ENCODE data around the gene CLIP4. TPM values are rescaled to one million over a fixed set of nuclear protein-coding genes. Genes with fewer than 3 reads are reported as not detected.

The CLIP4 gene
- 10 to 100 TPM; 24.1 to 48.7 (median 40.1) TPM for total RNA-seq

- no peaks in the 10 kb centered on the region for H3K36me3 ChIP-seq
- peak; percentile 40 to 71 for DNase-seq
- no peaks in the 10 kb centered on the region for H3K27me3 ChIP-seq
- H3K4me1 ChIP-seq = no peaks in the 10 kb centered on the region
- H3K9me3 ChIP-seq = no peaks in the 10 kb centered on the region
- peak within 1 kb of the TSS; percentile 60 to 65 for H3K4me3 ChIP-seq
- peak within 1 kb of the TSS; percentile 87 for H3K27ac ChIP-seq
- TF ChIP-seq CTCF (IDR thresholded peaks at IDR 0.05) (no peak), POLR2A (IDR thresholded peaks at IDR 0.05) (peak; percentile 8 to 61)
- intact Hi-C loops (cut with DNase I; ENCODE audit: low total_unique reads) = no loop called here
Observed at GRCh38 chr2:29114946-29115609, at the start of gene CLIP4. Gene CLIP4, plus strand, starts transcription at chr2:29115415. Its CDS starts 5,974 bp downstream, at chr2:29121389.

- no peak overlapping the region for H3K27ac ChIP-seq
- DNase-seq = no peak
Observed at GRCh38 chr2:29066271-29066860, 48.8 kb upstream of the CLIP4 start.

GRCh38 chr2:29066997-29067605, 48.1 kb upstream of the CLIP4 start:
- H3K36me3 ChIP-seq = no peaks in the 10 kb centered on the region
- no peaks in the 10 kb centered on the region for H3K4me1 ChIP-seq
- no peak overlapping the region for H3K4me3 ChIP-seq
- intact Hi-C loops (cut with DNase I; ENCODE audit: low total_unique reads) = no loop called here
- no peak overlapping the region for H3K27ac ChIP-seq
- TF ChIP-seq CTCF (IDR thresholded peaks at IDR 0.05) (no peak), POLR2A (IDR thresholded peaks at IDR 0.05) (no peak)
- DNase-seq = no peak
- no peaks in the 10 kb centered on the region for H3K27me3 ChIP-seq
- no peaks in the 10 kb centered on the region for H3K9me3 ChIP-seq

More at GRCh38 chr2:29066271-29066860, 48.8 kb upstream of the CLIP4 start:
- H3K4me3 ChIP-seq = no peak overlapping the region
- H3K4me1 ChIP-seq = no peaks in the 10 kb centered on the region
- H3K9me3 ChIP-seq = no peaks in the 10 kb centered on the region
- intact Hi-C loops (cut with DNase I; ENCODE audit: low total_unique reads) = no loop called here
- no peaks in the 10 kb centered on the region for H3K36me3 ChIP-seq
- TF ChIP-seq CTCF (IDR thresholded peaks at IDR 0.05) (no peak), POLR2A (IDR thresholded peaks at IDR 0.05) (no peak)
- H3K27me3 ChIP-seq = no peaks in the 10 kb centered on the region

- H3K4me3 ChIP-seq = no peak overlapping the region
- TF ChIP-seq POLR2A (IDR thresholded peaks at IDR 0.05) (no peak), CTCF (IDR thresholded peaks at IDR 0.05) (no peak)
- intact Hi-C loops (cut with DNase I; ENCODE audit: low total_unique reads) = no loop called here
- DNase-seq = no peak
- no peak overlapping the region for H3K27ac ChIP-seq
- no peaks in the 10 kb centered on the region for H3K4me1 ChIP-seq
- H3K27me3 ChIP-seq = no peaks in the 10 kb centered on the region
- H3K36me3 ChIP-seq = no peaks in the 10 kb centered on the region
- H3K9me3 ChIP-seq = no peaks in the 10 kb centered on the region
Observed at GRCh38 chr2:29068513-29068912, 46.7 kb upstream of the CLIP4 start.

- Histone ChIP-seq H3K4me1 (no peaks in the 10 kb centered on the region), H3K36me3 (no peaks in the 10 kb centered on the region), H3K27me3 (no peaks in the 10 kb centered on the region), H3K27ac (no peak overlapping the region), H3K4me3 (no peak overlapping the region), H3K9me3 (no peaks in the 10 kb centered on the region)
- TF ChIP-seq POLR2A (IDR thresholded peaks at IDR 0.05) (no peak), CTCF (IDR thresholded peaks at IDR 0.05) (no peak)
- intact Hi-C loops (cut with DNase I; ENCODE audit: low total_unique reads) = no loop called here
- DNase-seq = no peak
Observed at GRCh38 chr2:29070526-29070925, 44.7 kb upstream of the CLIP4 start.

All from uterus (tissue), 4 donors.